Measurements from ENCODE around the gene TYW1. TPM values are rescaled to one million over a fixed set of nuclear protein-coding genes. Genes with fewer than 3 reads are reported as not detected.
A peak's percentile ranks its signal among the peaks of the same experiment; 100 is the strongest.
"Not testable (repeated sequence)": the region's sequence is repeated elsewhere in the genome, so short reads cannot be mapped to it uniquely, and the experiment has no call there.

The TYW1 gene
- total RNA-seq, 1 experiment from 2014 or later: 13.4 TPM

GRCh38 chr7:67251986-67252558, 255.4 kb downstream of the TYW1 start:
- H3K79me2 ChIP-seq (ENCODE audit: low read depth): no peaks in the 10 kb centered on the region
- no peaks in the 10 kb centered on the region for H3K36me3 ChIP-seq (ENCODE audit: low read depth)
- ChIA-PET POLR2A (ENCODE audit: unreplicated experiment) (no interaction called here), CTCF (interaction anchor here (0.7 kb wide), 1 partner anchor 336 kb away, joined by 8 read pairs; no protein-coding TSS in a partner anchor)
- no peak overlapping the region for H3K27ac ChIP-seq
- intact Hi-C loops (cut with micrococcal nuclease; ENCODE audit: unreplicated experiment): no loop called here
- H3K4me2 ChIP-seq: no peak overlapping the region
- H3F3A ChIP-seq (ENCODE audit: insufficient read depth, low read depth): no peaks in the 10 kb centered on the region
- no peaks in the 10 kb centered on the region for H4K20me1 ChIP-seq (ENCODE audit: insufficient read depth)
- H2AFZ ChIP-seq: no peak overlapping the region
- no peak for DNase-seq
- 0 out of 2 replicates have a peak, but pooled peaks cover 11% of the 10 kb centered on the region for H3K9me3 ChIP-seq (ENCODE audit: insufficient read depth, low read depth)
- H3K4me1 ChIP-seq (replicated peaks; ENCODE audit: insufficient read depth): no peaks in the 10 kb centered on the region
- no TSS peak for BruUV-seq (replicated peaks)
- no peaks in the 10 kb centered on the region for H3K27me3 ChIP-seq (ENCODE audit: insufficient read depth, low read depth)
- no peaks in the 10 kb centered on the region for H3K9me2 ChIP-seq (ENCODE audit: insufficient read depth)
- H3K4me3 ChIP-seq: no peak overlapping the region
- TF ChIP-seq CTCF (conservative IDR thresholded peaks at IDR 0.05) (no peak), EZH2 (IDR thresholded peaks at IDR 0.05; ENCODE audit: low read depth) (no peak)

GRCh38 chr7:67255076-67255475, 258.4 kb downstream of the TYW1 start:
- H3K9me3 ChIP-seq (ENCODE audit: insufficient read depth, low read depth): 0 out of 2 replicates have a peak, but pooled peaks cover 11% of the 10 kb centered on the region
- H3K4me2 ChIP-seq; H3K4me3 ChIP-seq; H3F3A ChIP-seq (ENCODE audit: insufficient read depth, low read depth); intact Hi-C loops (cut with micrococcal nuclease; ENCODE audit: unreplicated experiment); POLR2A ChIA-PET (ENCODE audit: unreplicated experiment); BruUV-seq (replicated peaks); H3K27me3 ChIP-seq (ENCODE audit: insufficient read depth, low read depth); H4K20me1 ChIP-seq (ENCODE audit: insufficient read depth); H2AFZ ChIP-seq; H3K79me2 ChIP-seq (ENCODE audit: low read depth); H3K9me2 ChIP-seq (ENCODE audit: insufficient read depth); H3K4me1 ChIP-seq (replicated peaks; ENCODE audit: insufficient read depth); H3K27ac ChIP-seq; CTCF ChIA-PET; H3K36me3 ChIP-seq (ENCODE audit: low read depth); DNase-seq: not testable (repeated sequence)

- H3K4me3 ChIP-seq; H3K36me3 ChIP-seq (ENCODE audit: low read depth); intact Hi-C loops (cut with micrococcal nuclease; ENCODE audit: unreplicated experiment); H3K9me2 ChIP-seq (ENCODE audit: insufficient read depth); H3K4me2 ChIP-seq; H3K79me2 ChIP-seq (ENCODE audit: low read depth); H3K27ac ChIP-seq; H4K20me1 ChIP-seq (ENCODE audit: insufficient read depth); POLR2A ChIA-PET (ENCODE audit: unreplicated experiment); H3K9me3 ChIP-seq (ENCODE audit: insufficient read depth, low read depth); H2AFZ ChIP-seq; H3K27me3 ChIP-seq (ENCODE audit: insufficient read depth, low read depth); H3F3A ChIP-seq (ENCODE audit: insufficient read depth, low read depth); CTCF ChIA-PET; H3K4me1 ChIP-seq (replicated peaks; ENCODE audit: insufficient read depth); BruUV-seq (replicated peaks): not testable (repeated sequence)
- DNase-seq: peak in 1 of 2 experiments; percentile 7
These were observed 261.1 kb downstream of the TYW1 start for GRCh38 chr7:67257779-67258178.

GRCh38 chr7:67259363-67259762, 262.7 kb downstream of the TYW1 start:
- H3K9me3 ChIP-seq (ENCODE audit: insufficient read depth, low read depth); H3K4me2 ChIP-seq; H3K9me2 ChIP-seq (ENCODE audit: insufficient read depth); H3F3A ChIP-seq (ENCODE audit: insufficient read depth, low read depth); H3K4me3 ChIP-seq; BruUV-seq (replicated peaks); H2AFZ ChIP-seq; H3K27me3 ChIP-seq (ENCODE audit: insufficient read depth, low read depth); H3K4me1 ChIP-seq (replicated peaks; ENCODE audit: insufficient read depth); POLR2A ChIA-PET (ENCODE audit: unreplicated experiment); intact Hi-C loops (cut with micrococcal nuclease; ENCODE audit: unreplicated experiment); H3K79me2 ChIP-seq (ENCODE audit: low read depth); H3K36me3 ChIP-seq (ENCODE audit: low read depth); H3K27ac ChIP-seq; DNase-seq; CTCF ChIA-PET; H4K20me1 ChIP-seq (ENCODE audit: insufficient read depth): not testable (repeated sequence)

- H3K27me3 ChIP-seq (ENCODE audit: insufficient read depth, low read depth); H3K9me2 ChIP-seq (ENCODE audit: insufficient read depth); POLR2A ChIA-PET (ENCODE audit: unreplicated experiment); H2AFZ ChIP-seq; H3K36me3 ChIP-seq (ENCODE audit: low read depth); DNase-seq; intact Hi-C loops (cut with micrococcal nuclease; ENCODE audit: unreplicated experiment); H3K4me2 ChIP-seq; H3K27ac ChIP-seq; H4K20me1 ChIP-seq (ENCODE audit: insufficient read depth); H3F3A ChIP-seq (ENCODE audit: insufficient read depth, low read depth); BruUV-seq (replicated peaks); H3K4me1 ChIP-seq (replicated peaks; ENCODE audit: insufficient read depth); H3K9me3 ChIP-seq (ENCODE audit: insufficient read depth, low read depth); H3K79me2 ChIP-seq (ENCODE audit: low read depth); H3K4me3 ChIP-seq; CTCF ChIA-PET: not testable (repeated sequence)
These were observed 263.5 kb downstream of the TYW1 start for GRCh38 chr7:67260166-67260586.

- POLR2A ChIA-PET (ENCODE audit: unreplicated experiment): interaction anchor here (0.6 kb wide), 1 partner anchor 133 kb away, joined by 4 read pairs; no protein-coding TSS in a partner anchor
- H3K4me1 ChIP-seq (replicated peaks; ENCODE audit: insufficient read depth); intact Hi-C loops (cut with micrococcal nuclease; ENCODE audit: unreplicated experiment); H3K9me2 ChIP-seq (ENCODE audit: insufficient read depth); DNase-seq; H3K9me3 ChIP-seq (ENCODE audit: insufficient read depth, low read depth); H3K4me3 ChIP-seq; H2AFZ ChIP-seq; BruUV-seq (replicated peaks); H4K20me1 ChIP-seq (ENCODE audit: insufficient read depth); H3K36me3 ChIP-seq (ENCODE audit: low read depth); H3K27me3 ChIP-seq (ENCODE audit: insufficient read depth, low read depth); H3K79me2 ChIP-seq (ENCODE audit: low read depth); H3K27ac ChIP-seq; H3K4me2 ChIP-seq; CTCF ChIA-PET; H3F3A ChIP-seq (ENCODE audit: insufficient read depth, low read depth): not testable (repeated sequence)
These were observed 267.4 kb downstream of the TYW1 start for GRCh38 chr7:67264000-67264399.

GRCh38 chr7:67266070-67266469, 269.4 kb downstream of the TYW1 start:
- H3K9me2 ChIP-seq (ENCODE audit: insufficient read depth); H3K9me3 ChIP-seq (ENCODE audit: insufficient read depth, low read depth); CTCF ChIA-PET; DNase-seq; H3K4me1 ChIP-seq (replicated peaks; ENCODE audit: insufficient read depth); H3F3A ChIP-seq (ENCODE audit: insufficient read depth, low read depth); H4K20me1 ChIP-seq (ENCODE audit: insufficient read depth); H3K36me3 ChIP-seq (ENCODE audit: low read depth); H3K27me3 ChIP-seq (ENCODE audit: insufficient read depth, low read depth); BruUV-seq (replicated peaks); POLR2A ChIA-PET (ENCODE audit: unreplicated experiment); H3K79me2 ChIP-seq (ENCODE audit: low read depth); H3K27ac ChIP-seq; H3K4me3 ChIP-seq; H3K4me2 ChIP-seq; H2AFZ ChIP-seq; intact Hi-C loops (cut with micrococcal nuclease; ENCODE audit: unreplicated experiment): not testable (repeated sequence)
